Activated T-helper 2 cell treated with anti-CD3 and anti-CD28 coated beads, Interferon-gamma antibody, Interleukin-2, Interleukin-4, amounts not matched to agents 10 μg/mL and 5 μg/mL and 100 μg/mL, durations not matched to agents 14 hours and 24 hours and 36 hours (primary cell): ENCODE results near the gene CCDC196. TPM values are rescaled to one million over a fixed set of nuclear protein-coding genes. Genes with fewer than 3 reads are reported as not detected.

ENCODE experiments used
- DNase-seq: peaks from one replicate; pipeline ENCODE4 v3.0.0; 2021; ENCODE audit warnings: low spot score
- H3K27ac Mint-ChIP-seq: one replicate; pipeline ENCODE4 v1.8.0; 2021; ENCODE audit warnings: mixed read lengths
- H3K27me3 Mint-ChIP-seq: one replicate; pipeline ENCODE4 v1.8.0; 2021; ENCODE audit warnings: low read depth, mixed read lengths
- H3K36me3 Mint-ChIP-seq: one replicate; pipeline ENCODE4 v1.8.0; 2021; ENCODE audit warnings: low read depth, mixed read lengths
- H3K4me1 Mint-ChIP-seq: one replicate; pipeline ENCODE4 v1.8.0; 2021; ENCODE audit warnings: low read depth, mixed read lengths
- H3K4me3 Mint-ChIP-seq: one replicate; pipeline ENCODE4 v1.8.0; 2021; ENCODE audit warnings: low read depth, mild to moderate bottlenecking, moderate library complexity, mixed read lengths
- H3K9me3 Mint-ChIP-seq: one replicate; pipeline ENCODE4 v1.8.0; 2021; ENCODE audit warnings: mixed read lengths
- intact Hi-C: fragments of 100-400 bp; cut with micrococcal nuclease; formaldehyde crosslinking; loops from one replicate; pipeline ENCODE4 v1.15.1; 2023
- total RNA-seq: library from RNA; stranded (reverse); gene quantifications from 2 replicates; pipeline ENCODE4 v1.2.3, GENCODE V29; 2022

Gene CCDC196
- not detected in 2 replicates for total RNA-seq

GRCh38 chr14:66485910-66486421 lies at the start of gene CCDC196:
Gene CCDC196, plus strand, starts transcription at chr14:66486371. Its CDS starts 132 bp downstream, at chr14:66486503.
- Mint-ChIP-seq H3K4me3 (no peak within 1 kb of the TSS), H3K36me3 (no peaks in the 10 kb centered on the region), H3K4me1 (peaks cover 2% of the 10 kb centered on the region), H3K27ac (no peak within 1 kb of the TSS), H3K27me3 (peaks cover 4% of the 10 kb centered on the region), H3K9me3 (no peaks in the 10 kb centered on the region)
- intact Hi-C loops: no loop called here
- no peak for DNase-seq

GRCh38 chr14:66440801-66441200 lies 45.4 kb upstream of the CCDC196 start:
- Mint-ChIP-seq H3K36me3 (no peaks in the 10 kb centered on the region), H3K4me1 (no peaks in the 10 kb centered on the region), H3K9me3 (peaks cover 25% of the 10 kb centered on the region), H3K27ac (no peak overlapping the region), H3K27me3 (no peaks in the 10 kb centered on the region), H3K4me3 (no peak overlapping the region)
- no peak for DNase-seq
- intact Hi-C loops: no loop called here

GRCh38 chr14:66442953-66443571 lies 43.1 kb upstream of the CCDC196 start:
- intact Hi-C loops: no loop called here
- Mint-ChIP-seq H3K4me1 (no peaks in the 10 kb centered on the region), H3K4me3 (no peak overlapping the region), H3K27ac (no peak overlapping the region), H3K27me3 (no peaks in the 10 kb centered on the region), H3K9me3 (peaks cover 20% of the 10 kb centered on the region), H3K36me3 (no peaks in the 10 kb centered on the region)
- no peak for DNase-seq

- intact Hi-C loops: no loop called here
- peaks cover 16% of the 10 kb centered on the region for H3K9me3 Mint-ChIP-seq
- DNase-seq: no peak
- no peaks in the 10 kb centered on the region for H3K27me3 Mint-ChIP-seq
- H3K36me3 Mint-ChIP-seq: no peaks in the 10 kb centered on the region
- H3K27ac Mint-ChIP-seq: no peak overlapping the region
- no peak overlapping the region for H3K4me3 Mint-ChIP-seq
- H3K4me1 Mint-ChIP-seq: no peaks in the 10 kb centered on the region
These were observed 42.4 kb upstream of the CCDC196 start for GRCh38 chr14:66443785-66444184.

GRCh38 chr14:66444271-66444927 lies 41.8 kb upstream of the CCDC196 start:
- Mint-ChIP-seq H3K27ac (no peak overlapping the region), H3K36me3 (no peaks in the 10 kb centered on the region), H3K4me3 (no peak overlapping the region), H3K4me1 (no peaks in the 10 kb centered on the region), H3K9me3 (peaks cover 15% of the 10 kb centered on the region), H3K27me3 (no peaks in the 10 kb centered on the region)
- intact Hi-C loops: no loop called here
- no peak for DNase-seq

GRCh38 chr14:66445936-66446335 lies 40.2 kb upstream of the CCDC196 start:
- peaks cover under 1% of the 10 kb centered on the region for H3K9me3 Mint-ChIP-seq
- no peaks in the 10 kb centered on the region for H3K27me3 Mint-ChIP-seq
- intact Hi-C loops: no loop called here
- H3K36me3 Mint-ChIP-seq: no peaks in the 10 kb centered on the region
- H3K4me3 Mint-ChIP-seq: no peak overlapping the region
- DNase-seq: no peak
- H3K27ac Mint-ChIP-seq: no peak overlapping the region
- no peaks in the 10 kb centered on the region for H3K4me1 Mint-ChIP-seq

- Mint-ChIP-seq H3K36me3 (no peaks in the 10 kb centered on the region), H3K9me3 (no peaks in the 10 kb centered on the region), H3K4me3 (no peak overlapping the region), H3K27ac (no peak overlapping the region), H3K27me3 (no peaks in the 10 kb centered on the region), H3K4me1 (no peaks in the 10 kb centered on the region)
- DNase-seq: no peak
- intact Hi-C loops: no loop called here
These were observed 32.7 kb upstream of the CCDC196 start for GRCh38 chr14:66453469-66453868.

GRCh38 chr14:66459603-66460002 lies 26.6 kb upstream of the CCDC196 start:
- DNase-seq: no peak
- no peak overlapping the region for H3K27ac Mint-ChIP-seq
- no peaks in the 10 kb centered on the region for H3K9me3 Mint-ChIP-seq
- no peaks in the 10 kb centered on the region for H3K36me3 Mint-ChIP-seq
- intact Hi-C loops: no loop called here
- H3K4me3 Mint-ChIP-seq: no peak overlapping the region
- no peaks in the 10 kb centered on the region for H3K4me1 Mint-ChIP-seq
- H3K27me3 Mint-ChIP-seq: no peaks in the 10 kb centered on the region

GRCh38 chr14:66464261-66464660 lies 21.9 kb upstream of the CCDC196 start:
- no peaks in the 10 kb centered on the region for H3K9me3 Mint-ChIP-seq
- no peaks in the 10 kb centered on the region for H3K27me3 Mint-ChIP-seq
- H3K27ac Mint-ChIP-seq: no peak overlapping the region
- no peaks in the 10 kb centered on the region for H3K36me3 Mint-ChIP-seq
- intact Hi-C loops: no loop called here
- no peaks in the 10 kb centered on the region for H3K4me1 Mint-ChIP-seq
- DNase-seq: no peak
- no peak overlapping the region for H3K4me3 Mint-ChIP-seq

GRCh38 chr14:66468778-66469367 lies 17.3 kb upstream of the CCDC196 start:
- H3K27ac Mint-ChIP-seq: no peak overlapping the region
- no peaks in the 10 kb centered on the region for H3K4me1 Mint-ChIP-seq
- H3K27me3 Mint-ChIP-seq: no peaks in the 10 kb centered on the region
- no peak for DNase-seq
- H3K4me3 Mint-ChIP-seq: no peak overlapping the region
- intact Hi-C loops: no loop called here
- H3K9me3 Mint-ChIP-seq: peaks cover 25% of the 10 kb centered on the region
- no peaks in the 10 kb centered on the region for H3K36me3 Mint-ChIP-seq

GRCh38 chr14:66471584-66471983 lies 14.6 kb upstream of the CCDC196 start:
- no peaks in the 10 kb centered on the region for H3K4me1 Mint-ChIP-seq
- H3K9me3 Mint-ChIP-seq: peaks cover 25% of the 10 kb centered on the region
- H3K27me3 Mint-ChIP-seq: no peaks in the 10 kb centered on the region
- no peak overlapping the region for H3K4me3 Mint-ChIP-seq
- H3K36me3 Mint-ChIP-seq: no peaks in the 10 kb centered on the region
- intact Hi-C loops: no loop called here
- no peak overlapping the region for H3K27ac Mint-ChIP-seq
- no peak for DNase-seq

- DNase-seq: no peak
- H3K4me1 Mint-ChIP-seq: no peaks in the 10 kb centered on the region
- peaks cover 25% of the 10 kb centered on the region for H3K9me3 Mint-ChIP-seq
- no peak overlapping the region for H3K27ac Mint-ChIP-seq
- H3K27me3 Mint-ChIP-seq: no peaks in the 10 kb centered on the region
- H3K36me3 Mint-ChIP-seq: no peaks in the 10 kb centered on the region
- intact Hi-C loops: no loop called here
- no peak overlapping the region for H3K4me3 Mint-ChIP-seq
These were observed 13.9 kb upstream of the CCDC196 start for GRCh38 chr14:66472251-66472650.

- Mint-ChIP-seq H3K4me3 (no peak overlapping the region), H3K27ac (no peak overlapping the region), H3K9me3 (peaks cover 25% of the 10 kb centered on the region), H3K4me1 (no peaks in the 10 kb centered on the region), H3K36me3 (no peaks in the 10 kb centered on the region), H3K27me3 (no peaks in the 10 kb centered on the region)
- intact Hi-C loops: no loop called here
- DNase-seq: no peak
These were observed 12.9 kb upstream of the CCDC196 start for GRCh38 chr14:66473223-66473622.
